Activated T-cell treated with anti-CD3 and anti-CD28 coated beads for 48 hours (primary cell): ENCODE results near the gene NME5.

Experiments
- DNase-seq: peaks from one replicate; pipeline ENCODE4 v3.0.0-alpha.2; 2020; ENCODE audit warnings: low read depth

Gene NME5

GRCh38 chr5:138132543-138132942, 6.7 kb downstream of the NME5 start:
- DNase-seq = no peak

GRCh38 chr5:138129347-138129746, 9.9 kb downstream of the NME5 start:
- no peak for DNase-seq

- DNase-seq = no peak
These were observed 10.9 kb downstream of the NME5 start for GRCh38 chr5:138128334-138128733.

GRCh38 chr5:138115254-138115653, 24.0 kb downstream of the NME5 start:
- DNase-seq = no peak

- DNase-seq = no peak
These were observed 27.3 kb downstream of the NME5 start for GRCh38 chr5:138111937-138112336.

GRCh38 chr5:138111181-138111580, 28.0 kb downstream of the NME5 start:
- no peak for DNase-seq

GRCh38 chr5:138110266-138110963, 28.8 kb downstream of the NME5 start:
- no peak for DNase-seq

GRCh38 chr5:138109463-138110265, 29.6 kb downstream of the NME5 start:
- DNase-seq = no peak

GRCh38 chr5:138107213-138107612, 32.0 kb downstream of the NME5 start:
- no peak for DNase-seq

- no peak for DNase-seq
These were observed 33.5 kb downstream of the NME5 start for GRCh38 chr5:138105709-138106108.

GRCh38 chr5:138103319-138103637, 36.0 kb downstream of the NME5 start:
- DNase-seq = no peak

GRCh38 chr5:138102454-138103318, 36.5 kb downstream of the NME5 start:
- no peak for DNase-seq

- no peak for DNase-seq
These were observed 42.0 kb downstream of the NME5 start for GRCh38 chr5:138096997-138097828.

- no peak for DNase-seq
These were observed 42.9 kb downstream of the NME5 start for GRCh38 chr5:138096363-138096762.

GRCh38 chr5:138095100-138095907, 43.9 kb downstream of the NME5 start:
- no peak for DNase-seq

- no peak for DNase-seq
These were observed 46.2 kb downstream of the NME5 start for GRCh38 chr5:138093036-138093435.

GRCh38 chr5:138092301-138092700, 46.9 kb downstream of the NME5 start:
- DNase-seq = no peak

- DNase-seq = no peak
These were observed 47.5 kb downstream of the NME5 start for GRCh38 chr5:138091685-138092084.

- no peak for DNase-seq
These were observed 55.5 kb downstream of the NME5 start, which contains the start of gene WNT8A for GRCh38 chr5:138083702-138084101. Gene WNT8A (plus strand): TSS chr5:138084033. CDS start chr5:138084128, 95 bp downstream.

GRCh38 chr5:138082033-138082432, 57.2 kb downstream of the NME5 start:
- no peak for DNase-seq
